WTC11 (cell line): ENCODE data around the gene ALKBH4. TPM values are rescaled to one million over a fixed set of nuclear protein-coding genes. Genes with fewer than 3 reads are reported as not detected.

Experiments used
- ATAC-seq: fragments of 200-7000 bp; cut with Tn5 transposase; 2 replicates; pipeline ENCODE4 v1.10.0; 2021; ENCODE audit warnings: mild to moderate bottlenecking, moderate library complexity
- CTCF ChIA-PET: fragments of 300-600 bp; sonication (Branson Sonifier 250); formaldehyde crosslinking; loops from one replicate; lab custom pipeline; 2021; ENCODE audit warnings: antibody characterized with exemption; lab: Charles Lee
- POLR2A ChIA-PET: fragments of 350-600 bp; sonication (Branson Sonifier 250); formaldehyde crosslinking; loops from one replicate; lab custom pipeline; 2021; ENCODE audit warnings: antibody characterized with exemption; lab: Charles Lee
- DNase-seq: peaks from one replicate; pipeline ENCODE4 v3.0.0; 2021; ENCODE audit warnings: low spot score
- H3K27ac Mint-ChIP-seq: 2 replicates; pipeline ENCODE4 v1.8.0; 2021; ENCODE audit warnings: mixed read lengths
- H3K27me3 Mint-ChIP-seq: 2 replicates; pipeline ENCODE4 v1.8.0; 2021; ENCODE audit warnings: low read depth, mild to moderate bottlenecking, moderate library complexity, mixed read lengths
- H3K36me3 Mint-ChIP-seq: 2 replicates; pipeline ENCODE4 v1.8.0; 2021; ENCODE audit warnings: mixed read lengths
- H3K4me1 Mint-ChIP-seq: 2 replicates; pipeline ENCODE4 v1.8.0; 2022; ENCODE audit warnings: mixed read lengths
- H3K4me3 Mint-ChIP-seq: 2 replicates; pipeline ENCODE4 v1.8.0; 2021; ENCODE audit warnings: mild to moderate bottlenecking, moderate library complexity, mixed read lengths
- H3K9me3 Mint-ChIP-seq: 2 replicates; pipeline ENCODE4 v1.8.0; 2021; ENCODE audit warnings: mixed read lengths
- CREB1 ChIP-seq: sonication (generic); formaldehyde crosslinking; IDR thresholded peaks from 2 replicates; pipeline ENCODE4 v1.8.0; 2023; ENCODE audit warnings: mild to moderate bottlenecking, missing genetic modification reagents
- ESRRA ChIP-seq: sonication (generic); formaldehyde crosslinking; IDR thresholded peaks from 2 replicates; pipeline ENCODE4 v1.8.1; 2022; ENCODE audit warnings: mild to moderate bottlenecking, missing genetic modification reagents, borderline replicate concordance
- FOXP1 ChIP-seq: sonication (generic); formaldehyde crosslinking; IDR thresholded peaks from 2 replicates; pipeline ENCODE4 v1.8.0; 2022; ENCODE audit warnings: missing genetic modification reagents, mild to moderate bottlenecking, moderate library complexity, borderline replicate concordance
- NFYB ChIP-seq: sonication (generic); formaldehyde crosslinking; conservative IDR thresholded peaks from 2 replicates; pipeline ENCODE4 v1.8.0; 2022; ENCODE audit warnings: low read depth, missing genetic modification reagents
- NR2C2 ChIP-seq: sonication (generic); formaldehyde crosslinking; IDR thresholded peaks from 2 replicates; pipeline ENCODE4 v1.8.0; 2022; ENCODE audit warnings: mild to moderate bottlenecking, missing genetic modification reagents
- SMAD4 ChIP-seq: sonication (generic); formaldehyde crosslinking; IDR thresholded peaks from 2 replicates; pipeline ENCODE4 v1.8.0; 2022; ENCODE audit warnings: mild to moderate bottlenecking, missing genetic modification reagents
- SOX15 ChIP-seq: fragments of 250-450 bp; sonication (Bioruptor Pico); IDR thresholded peaks from 2 replicates; pipeline ENCODE4 v1.9.0; 2021; ENCODE audit warnings: mild to moderate bottlenecking
- TEAD4 ChIP-seq: sonication (generic); formaldehyde crosslinking; IDR thresholded peaks from 2 replicates; pipeline ENCODE4 v1.8.0; 2022; ENCODE audit warnings: mild to moderate bottlenecking, missing genetic modification reagents
- total RNA-seq: library from RNA; stranded (reverse); gene quantifications from 3 replicates; pipeline ENCODE4 v1.2.3, GENCODE V29; 2021
- TF ChIP-seq, protein P1 (sequence below): sonication (generic); formaldehyde crosslinking; IDR thresholded peaks from 2 replicates; pipeline ENCODE4 v1.8.0; 2023; ENCODE audit warnings: missing genetic modification reagents, mild to moderate bottlenecking, borderline replicate concordance
- TF ChIP-seq, protein P2 (sequence below): sonication (generic); formaldehyde crosslinking; IDR thresholded peaks from 2 replicates; pipeline ENCODE4 v1.8.0; 2022; ENCODE audit warnings: mild to moderate bottlenecking, missing genetic modification reagents
- TF ChIP-seq, protein P3 (sequence below): fragments of 250-450 bp; sonication (Bioruptor Pico); IDR thresholded peaks from 2 replicates; pipeline ENCODE4 v2.1.2; 2022; ENCODE audit warnings: mild to moderate bottlenecking, moderate library complexity
- TF ChIP-seq, protein P4 (sequence below): sonication (generic); formaldehyde crosslinking; IDR thresholded peaks from 2 replicates; pipeline ENCODE4 v1.8.1; 2022; ENCODE audit warnings: mild to moderate bottlenecking, moderate library complexity, missing genetic modification reagents
- TF ChIP-seq, protein P5 (sequence below): sonication (generic); formaldehyde crosslinking; conservative IDR thresholded peaks from 2 replicates; pipeline ENCODE4 v1.8.1; 2022; ENCODE audit warnings: mild to moderate bottlenecking, missing genetic modification reagents
- TF ChIP-seq, protein P6 (sequence below): sonication (generic); formaldehyde crosslinking; IDR thresholded peaks from 2 replicates; pipeline ENCODE4 v1.8.0; 2022; ENCODE audit warnings: mild to moderate bottlenecking, missing genetic modification reagents
- TF ChIP-seq, protein P7 (sequence below): sonication (generic); formaldehyde crosslinking; IDR thresholded peaks from 2 replicates; pipeline ENCODE4 v1.8.1; 2022; ENCODE audit warnings: low read depth, missing genetic modification reagents, borderline replicate concordance

The ALKBH4 gene
- total RNA-seq, 1 experiment from 2014 or later, result 20.4 TPM

DNA sequence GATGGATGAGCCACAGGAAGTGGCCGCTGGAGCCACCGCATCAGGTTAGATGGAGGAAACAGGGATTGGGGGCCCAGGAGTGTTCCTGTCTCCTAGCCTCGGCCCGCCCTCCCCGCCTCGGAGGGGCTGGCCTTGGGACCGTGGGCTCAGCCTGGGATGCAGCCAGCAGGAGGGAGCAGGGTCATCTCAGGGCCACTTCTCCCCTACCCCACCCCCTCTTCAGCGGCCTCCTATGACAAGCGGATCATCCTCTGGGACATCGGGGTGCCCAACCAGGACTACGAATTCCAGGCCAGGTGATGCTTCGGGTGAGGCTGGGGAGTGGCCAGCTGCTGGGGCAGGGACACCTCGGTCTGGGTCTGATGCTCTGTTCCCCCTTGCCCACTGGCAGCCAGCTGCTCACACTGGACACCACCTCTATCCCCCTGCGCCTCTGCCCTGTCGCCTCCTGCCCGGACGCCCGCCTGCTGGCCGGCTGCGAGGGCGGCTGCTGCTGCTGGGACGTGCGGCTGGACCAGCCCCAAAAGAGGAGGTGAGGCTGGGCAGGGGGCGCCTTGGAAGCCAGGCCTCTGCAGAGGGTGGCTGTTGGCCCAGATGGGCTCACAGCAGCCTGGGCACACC, 4.8 kb upstream of the ALKBH4 start:
- Mint-ChIP-seq H3K36me3 (peaks cover 3% of the 10 kb centered on the region; the same call in 1 of the 2 replicates), H3K27ac (no peak overlapping the region), H3K27me3 (no peaks in the 10 kb centered on the region), H3K4me3 (no peak overlapping the region), H3K4me1 (no peaks in the 10 kb centered on the region), H3K9me3 (no peaks in the 10 kb centered on the region)
- no peak for TF ChIP-seq ESRRA (CRISPR knock-in tag)
- no peak for TF ChIP-seq CREB1 (CRISPR knock-in tag)
- no peak for TF ChIP-seq NR2C2 (CRISPR knock-in tag)
- no peak for TF ChIP-seq TEAD4 (CRISPR knock-in tag)
- ChIA-PET POLR2A (no interaction called here), CTCF (no interaction called here)
- DNase-seq, result no peak
- no peak for ATAC-seq

DNA sequence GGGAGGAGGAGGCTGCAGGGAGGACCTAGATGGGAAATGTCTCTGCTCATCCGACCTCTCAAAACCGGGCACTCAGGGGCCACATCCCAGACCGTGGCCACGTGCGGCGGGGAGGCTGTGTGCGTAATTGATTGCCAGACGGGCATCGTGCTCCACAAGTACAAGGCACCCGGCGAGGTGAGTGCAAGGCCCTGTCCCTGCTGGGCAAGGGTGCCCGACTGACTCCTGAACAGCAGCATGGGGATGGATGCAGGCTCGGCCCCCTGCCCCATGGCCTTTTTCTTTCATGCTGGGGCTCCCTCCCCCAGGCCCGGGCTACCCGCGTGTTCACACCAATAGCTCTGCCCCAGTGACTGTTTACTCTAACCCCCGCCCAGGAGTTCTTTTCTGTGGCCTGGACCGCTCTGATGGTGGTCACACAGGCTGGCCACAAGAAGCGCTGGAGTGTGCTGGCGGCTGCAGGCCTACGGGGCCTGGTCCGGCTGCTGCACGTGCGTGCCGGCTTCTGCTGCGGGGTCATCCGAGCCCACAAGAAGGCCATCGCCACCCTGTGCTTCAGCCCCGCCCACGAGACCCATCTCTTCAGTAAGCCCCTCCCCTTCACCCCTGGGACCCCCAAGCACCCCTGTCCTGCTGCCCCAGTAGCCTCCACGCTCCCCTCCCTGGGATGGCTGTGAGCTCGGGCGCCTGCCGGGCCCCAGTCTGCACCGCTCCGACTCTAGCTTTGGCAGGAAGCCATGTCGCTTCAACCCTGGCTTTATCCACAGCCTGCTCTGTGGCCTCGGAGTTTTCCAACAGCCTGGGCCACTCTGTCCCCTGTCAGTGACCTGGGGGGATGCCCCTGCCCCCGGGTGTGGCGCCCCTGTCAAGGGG, 4.1 kb upstream of the ALKBH4 start:
- H3K4me3 Mint-ChIP-seq, result no peak overlapping the region
- peaks cover 3% of the 10 kb centered on the region; the same call in 1 of the 2 replicates for H3K36me3 Mint-ChIP-seq
- no peaks in the 10 kb centered on the region for H3K9me3 Mint-ChIP-seq
- H3K4me1 Mint-ChIP-seq, result peaks cover 6% of the 10 kb centered on the region
- ATAC-seq, result no peak
- DNase-seq, result no peak
- POLR2A ChIA-PET, result no interaction called here
- no peaks in the 10 kb centered on the region for H3K27me3 Mint-ChIP-seq
- CTCF ChIA-PET, result interaction anchor here (1.9 kb wide), 1 partner anchor 56 kb away, joined by 7 read pairs; no protein-coding TSS in a partner anchor
- H3K27ac Mint-ChIP-seq, result no peak overlapping the region
- TF ChIP-seq, protein P1, sequence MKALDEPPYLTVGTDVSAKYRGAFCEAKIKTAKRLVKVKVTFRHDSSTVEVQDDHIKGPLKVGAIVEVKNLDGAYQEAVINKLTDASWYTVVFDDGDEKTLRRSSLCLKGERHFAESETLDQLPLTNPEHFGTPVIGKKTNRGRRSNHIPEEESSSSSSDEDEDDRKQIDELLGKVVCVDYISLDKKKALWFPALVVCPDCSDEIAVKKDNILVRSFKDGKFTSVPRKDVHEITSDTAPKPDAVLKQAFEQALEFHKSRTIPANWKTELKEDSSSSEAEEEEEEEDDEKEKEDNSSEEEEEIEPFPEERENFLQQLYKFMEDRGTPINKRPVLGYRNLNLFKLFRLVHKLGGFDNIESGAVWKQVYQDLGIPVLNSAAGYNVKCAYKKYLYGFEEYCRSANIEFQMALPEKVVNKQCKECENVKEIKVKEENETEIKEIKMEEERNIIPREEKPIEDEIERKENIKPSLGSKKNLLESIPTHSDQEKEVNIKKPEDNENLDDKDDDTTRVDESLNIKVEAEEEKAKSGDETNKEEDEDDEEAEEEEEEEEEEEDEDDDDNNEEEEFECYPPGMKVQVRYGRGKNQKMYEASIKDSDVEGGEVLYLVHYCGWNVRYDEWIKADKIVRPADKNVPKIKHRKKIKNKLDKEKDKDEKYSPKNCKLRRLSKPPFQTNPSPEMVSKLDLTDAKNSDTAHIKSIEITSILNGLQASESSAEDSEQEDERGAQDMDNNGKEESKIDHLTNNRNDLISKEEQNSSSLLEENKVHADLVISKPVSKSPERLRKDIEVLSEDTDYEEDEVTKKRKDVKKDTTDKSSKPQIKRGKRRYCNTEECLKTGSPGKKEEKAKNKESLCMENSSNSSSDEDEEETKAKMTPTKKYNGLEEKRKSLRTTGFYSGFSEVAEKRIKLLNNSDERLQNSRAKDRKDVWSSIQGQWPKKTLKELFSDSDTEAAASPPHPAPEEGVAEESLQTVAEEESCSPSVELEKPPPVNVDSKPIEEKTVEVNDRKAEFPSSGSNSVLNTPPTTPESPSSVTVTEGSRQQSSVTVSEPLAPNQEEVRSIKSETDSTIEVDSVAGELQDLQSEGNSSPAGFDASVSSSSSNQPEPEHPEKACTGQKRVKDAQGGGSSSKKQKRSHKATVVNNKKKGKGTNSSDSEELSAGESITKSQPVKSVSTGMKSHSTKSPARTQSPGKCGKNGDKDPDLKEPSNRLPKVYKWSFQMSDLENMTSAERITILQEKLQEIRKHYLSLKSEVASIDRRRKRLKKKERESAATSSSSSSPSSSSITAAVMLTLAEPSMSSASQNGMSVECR (CRISPR knock-in tag), result no peak
- TF ChIP-seq, protein P2, sequence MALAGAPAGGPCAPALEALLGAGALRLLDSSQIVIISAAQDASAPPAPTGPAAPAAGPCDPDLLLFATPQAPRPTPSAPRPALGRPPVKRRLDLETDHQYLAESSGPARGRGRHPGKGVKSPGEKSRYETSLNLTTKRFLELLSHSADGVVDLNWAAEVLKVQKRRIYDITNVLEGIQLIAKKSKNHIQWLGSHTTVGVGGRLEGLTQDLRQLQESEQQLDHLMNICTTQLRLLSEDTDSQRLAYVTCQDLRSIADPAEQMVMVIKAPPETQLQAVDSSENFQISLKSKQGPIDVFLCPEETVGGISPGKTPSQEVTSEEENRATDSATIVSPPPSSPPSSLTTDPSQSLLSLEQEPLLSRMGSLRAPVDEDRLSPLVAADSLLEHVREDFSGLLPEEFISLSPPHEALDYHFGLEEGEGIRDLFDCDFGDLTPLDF (CRISPR knock-in tag), result no peak
- TF ChIP-seq, protein P3, sequence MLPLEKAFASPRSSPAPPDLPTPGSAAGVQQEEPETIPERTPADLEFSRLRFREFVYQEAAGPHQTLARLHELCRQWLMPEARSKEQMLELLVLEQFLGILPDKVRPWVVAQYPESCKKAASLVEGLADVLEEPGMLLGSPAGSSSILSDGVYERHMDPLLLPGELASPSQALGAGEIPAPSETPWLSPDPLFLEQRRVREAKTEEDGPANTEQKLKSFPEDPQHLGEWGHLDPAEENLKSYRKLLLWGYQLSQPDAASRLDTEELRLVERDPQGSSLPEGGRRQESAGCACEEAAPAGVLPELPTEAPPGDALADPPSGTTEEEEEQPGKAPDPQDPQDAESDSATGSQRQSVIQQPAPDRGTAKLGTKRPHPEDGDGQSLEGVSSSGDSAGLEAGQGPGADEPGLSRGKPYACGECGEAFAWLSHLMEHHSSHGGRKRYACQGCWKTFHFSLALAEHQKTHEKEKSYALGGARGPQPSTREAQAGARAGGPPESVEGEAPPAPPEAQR, result no peak
- TF ChIP-seq, protein P4, sequence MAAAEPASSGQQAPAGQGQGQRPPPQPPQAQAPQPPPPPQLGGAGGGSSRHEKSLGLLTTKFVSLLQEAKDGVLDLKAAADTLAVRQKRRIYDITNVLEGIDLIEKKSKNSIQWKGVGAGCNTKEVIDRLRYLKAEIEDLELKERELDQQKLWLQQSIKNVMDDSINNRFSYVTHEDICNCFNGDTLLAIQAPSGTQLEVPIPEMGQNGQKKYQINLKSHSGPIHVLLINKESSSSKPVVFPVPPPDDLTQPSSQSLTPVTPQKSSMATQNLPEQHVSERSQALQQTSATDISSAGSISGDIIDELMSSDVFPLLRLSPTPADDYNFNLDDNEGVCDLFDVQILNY, result no peak
- no peak for TF ChIP-seq SOX15 (CRISPR knock-in tag)

DNA sequence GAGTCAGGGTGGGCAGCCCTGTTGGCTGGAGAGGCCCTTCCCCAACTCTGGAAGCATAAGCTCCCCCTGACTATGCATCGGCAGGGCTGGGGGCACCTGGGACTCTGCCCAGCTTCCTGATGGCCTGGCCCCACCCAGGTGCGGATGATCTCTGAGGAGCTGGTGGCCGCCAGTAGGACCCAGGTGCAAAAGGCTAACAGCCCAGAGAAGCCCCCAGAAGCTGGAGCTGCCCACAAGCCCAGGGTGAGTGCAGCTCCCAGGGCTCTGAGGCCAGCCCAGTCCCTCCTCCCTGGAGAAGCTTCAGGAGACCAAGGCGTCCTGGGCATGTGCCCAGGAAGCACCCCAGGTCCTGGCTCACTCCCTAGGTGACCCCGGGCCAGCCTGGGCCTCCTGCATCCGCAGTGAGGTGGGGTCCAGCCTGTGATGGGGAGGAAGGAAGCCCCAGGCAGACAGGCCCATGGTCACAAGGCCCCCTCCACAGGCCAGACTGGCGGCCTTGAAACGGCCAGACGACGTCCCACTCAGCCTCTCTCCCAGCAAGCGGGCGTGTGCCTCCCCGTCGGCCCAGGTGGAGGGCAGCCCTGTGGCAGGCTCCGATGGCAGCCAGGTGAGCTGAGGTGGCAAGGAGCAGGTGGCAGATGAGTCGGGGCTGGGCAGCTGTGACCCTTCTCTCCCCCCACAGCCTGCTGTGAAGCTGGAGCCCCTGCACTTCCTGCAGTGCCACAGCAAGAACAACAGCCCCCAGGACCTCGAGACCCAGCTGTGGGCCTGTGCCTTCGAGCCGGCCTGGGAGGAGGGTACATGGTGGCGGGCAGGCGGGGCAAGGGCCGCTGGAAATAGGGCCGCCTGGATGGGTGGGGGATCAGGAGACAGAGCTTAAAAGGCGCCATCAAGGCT, 3.2 kb upstream of the ALKBH4 start:
- DNase-seq, result no peak
- POLR2A ChIA-PET, result interaction anchor here (0.6 kb wide), 1 partner anchor 527 kb away, joined by 3 read pairs; no protein-coding TSS in a partner anchor
- Mint-ChIP-seq H3K27ac (no peak overlapping the region), H3K9me3 (no peaks in the 10 kb centered on the region), H3K36me3 (peaks cover 3% of the 10 kb centered on the region; the same call in 1 of the 2 replicates), H3K4me3 (no peak overlapping the region), H3K27me3 (no peaks in the 10 kb centered on the region), H3K4me1 (peaks cover 8% of the 10 kb centered on the region)
- no peak for ATAC-seq
- CTCF ChIA-PET, result interaction anchor here (0.6 to 1.9 kb wide), 12 partner anchors 11 to 838 kb away, joined by 3 to 11 read pairs (median 4); partner anchors contain the start of gene PRKRIP1
- TF ChIP-seq FOXP1 (CRISPR knock-in tag) (no peak), SMAD4 (no peak), NFYB (CRISPR knock-in tag) (0 out of 2 replicates have a peak, but pooled peaks have one; percentile 8)
- TF ChIP-seq, protein P5, sequence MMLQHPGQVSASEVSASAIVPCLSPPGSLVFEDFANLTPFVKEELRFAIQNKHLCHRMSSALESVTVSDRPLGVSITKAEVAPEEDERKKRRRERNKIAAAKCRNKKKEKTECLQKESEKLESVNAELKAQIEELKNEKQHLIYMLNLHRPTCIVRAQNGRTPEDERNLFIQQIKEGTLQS, result 0 out of 2 replicates have a peak, but pooled peaks have one; percentile 26
- TF ChIP-seq, protein P6, sequence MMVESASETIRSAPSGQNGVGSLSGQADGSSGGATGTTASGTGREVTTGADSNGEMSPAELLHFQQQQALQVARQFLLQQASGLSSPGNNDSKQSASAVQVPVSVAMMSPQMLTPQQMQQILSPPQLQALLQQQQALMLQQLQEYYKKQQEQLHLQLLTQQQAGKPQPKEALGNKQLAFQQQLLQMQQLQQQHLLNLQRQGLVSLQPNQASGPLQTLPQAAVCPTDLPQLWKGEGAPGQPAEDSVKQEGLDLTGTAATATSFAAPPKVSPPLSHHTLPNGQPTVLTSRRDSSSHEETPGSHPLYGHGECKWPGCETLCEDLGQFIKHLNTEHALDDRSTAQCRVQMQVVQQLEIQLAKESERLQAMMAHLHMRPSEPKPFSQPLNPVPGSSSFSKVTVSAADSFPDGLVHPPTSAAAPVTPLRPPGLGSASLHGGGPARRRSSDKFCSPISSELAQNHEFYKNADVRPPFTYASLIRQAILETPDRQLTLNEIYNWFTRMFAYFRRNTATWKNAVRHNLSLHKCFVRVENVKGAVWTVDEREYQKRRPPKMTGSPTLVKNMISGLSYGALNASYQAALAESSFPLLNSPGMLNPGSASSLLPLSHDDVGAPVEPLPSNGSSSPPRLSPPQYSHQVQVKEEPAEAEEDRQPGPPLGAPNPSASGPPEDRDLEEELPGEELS (CRISPR knock-in tag), result no peak
- TF ChIP-seq, protein P7, sequence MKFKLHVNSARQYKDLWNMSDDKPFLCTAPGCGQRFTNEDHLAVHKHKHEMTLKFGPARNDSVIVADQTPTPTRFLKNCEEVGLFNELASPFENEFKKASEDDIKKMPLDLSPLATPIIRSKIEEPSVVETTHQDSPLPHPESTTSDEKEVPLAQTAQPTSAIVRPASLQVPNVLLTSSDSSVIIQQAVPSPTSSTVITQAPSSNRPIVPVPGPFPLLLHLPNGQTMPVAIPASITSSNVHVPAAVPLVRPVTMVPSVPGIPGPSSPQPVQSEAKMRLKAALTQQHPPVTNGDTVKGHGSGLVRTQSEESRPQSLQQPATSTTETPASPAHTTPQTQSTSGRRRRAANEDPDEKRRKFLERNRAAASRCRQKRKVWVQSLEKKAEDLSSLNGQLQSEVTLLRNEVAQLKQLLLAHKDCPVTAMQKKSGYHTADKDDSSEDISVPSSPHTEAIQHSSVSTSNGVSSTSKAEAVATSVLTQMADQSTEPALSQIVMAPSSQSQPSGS (CRISPR knock-in tag), result no peak
